Neural cell (in vitro differentiated cells): ENCODE measurements around the gene CPNE6. TPM values are rescaled to one million over a fixed set of nuclear protein-coding genes. Genes with fewer than 3 reads are reported as not detected.

Experiments
- H2AFZ ChIP-seq: fragments of 200-600, 300-800 bp; sonication (generic), shearing (Covaris generic); 2 replicates; pipeline ENCODE4 v1.6.0; 2014; ENCODE audit warnings: low read depth, mild to moderate bottlenecking, antibody characterized with exemption, low read length, moderate library complexity
- H3F3A ChIP-seq: fragments of 200-600 bp; shearing (Covaris generic); 2 replicates; pipeline ENCODE4 v1.6.1; 2016; ENCODE audit warnings: mild to moderate bottlenecking, moderate library complexity, mixed read lengths, antibody characterized with exemption, low read length; ENCODE audit not compliant: insufficient read depth, poor library complexity, severe bottlenecking
- H3K27ac ChIP-seq: fragments of 200-600, 300-800 bp; sonication (generic), shearing (Covaris generic); 2 replicates; pipeline ENCODE4 v1.5.1; 2014; ENCODE audit warnings: mild to moderate bottlenecking, low read length, moderate library complexity
- H3K27me3 ChIP-seq: fragments of 300-800, 200-600 bp; sonication (generic), shearing (Covaris generic); 2 replicates; pipeline ENCODE4 v1.6.0; 2014; ENCODE audit warnings: mild to moderate bottlenecking, low read depth, low read length, moderate library complexity; ENCODE audit not compliant: insufficient read depth
- H3K36me3 ChIP-seq: fragments of 300-800, 200-600 bp; sonication (generic), shearing (Covaris generic); 2 replicates; pipeline ENCODE4 v1.5.1; 2014; ENCODE audit warnings: mild to moderate bottlenecking, antibody characterized with exemption, low read length, moderate library complexity; ENCODE audit not compliant: insufficient read depth
- H3K4me2 ChIP-seq: fragments of 300-800, 200-600 bp; sonication (generic), shearing (Covaris generic); 2 replicates; pipeline ENCODE4 v1.6.0; 2014; ENCODE audit warnings: mild to moderate bottlenecking, low read length
- H3K4me3 ChIP-seq: fragments of 300-800, 200-600 bp; sonication (generic), shearing (Covaris generic); 2 replicates; pipeline ENCODE4 v1.5.1; 2014; ENCODE audit warnings: mild to moderate bottlenecking, low read length, moderate library complexity
- H3K79me2 ChIP-seq: fragments of 200-600 bp; shearing (Covaris generic); replicated peaks from 2 replicates; pipeline ENCODE4 v1.6.0; 2014; ENCODE audit warnings: mild to moderate bottlenecking, low read length, moderate library complexity; ENCODE audit not compliant: insufficient read depth
- H3K9ac ChIP-seq: fragments of 300-800, 200-600 bp; sonication (generic), shearing (Covaris generic); 2 replicates; pipeline ENCODE4 v1.6.1; 2016; ENCODE audit warnings: mild to moderate bottlenecking, low read length, mixed read lengths
- H3K9me2 ChIP-seq: fragments of 200-600 bp; shearing (Covaris generic); 2 replicates; pipeline ENCODE4 v1.6.1; 2016; ENCODE audit warnings: mild to moderate bottlenecking, low read length, mixed read lengths; ENCODE audit not compliant: insufficient read depth
- H3K9me3 ChIP-seq: fragments of 200-600, 300-800 bp; sonication (generic), shearing (Covaris generic); 2 replicates; pipeline ENCODE4 v1.6.1; 2016; ENCODE audit warnings: mild to moderate bottlenecking, mixed run types, low read length, moderate library complexity, mixed read lengths
- H4K20me1 ChIP-seq: fragments of 200-600 bp; shearing (Covaris generic); 2 replicates; pipeline ENCODE4 v1.6.1; 2016; ENCODE audit warnings: mild to moderate bottlenecking, mixed run types; ENCODE audit not compliant: insufficient read depth
- CTCF ChIP-seq: fragments of 450-650 bp; IDR thresholded peaks from 2 replicates; pipeline ENCODE4 v1.5.1; 2014; ENCODE audit warnings: antibody characterized with exemption, mild to moderate bottlenecking, moderate library complexity; ENCODE audit not compliant: poor library complexity, severe bottlenecking
- EP300 ChIP-seq: fragments of 450-650 bp; conservative IDR thresholded peaks from 2 replicates; pipeline ENCODE4 v1.6.1; 2014; ENCODE audit warnings: antibody characterized with exemption, mild to moderate bottlenecking, moderate library complexity; ENCODE audit not compliant: poor library complexity, severe bottlenecking
- EZH2 ChIP-seq: fragments of 200-600, 300-800 bp; shearing (Covaris generic), sonication (generic); IDR thresholded peaks from 2 replicates; pipeline ENCODE4 v1.6.1; 2014; ENCODE audit warnings: antibody characterized with exemption, low read length, borderline replicate concordance, mild to moderate bottlenecking; ENCODE audit not compliant: insufficient read depth, poor library complexity, severe bottlenecking
- MXI1 ChIP-seq: fragments of 450-650 bp; conservative IDR thresholded peaks from 2 replicates; pipeline ENCODE4 v1.6.1; 2014; ENCODE audit warnings: antibody characterized with exemption, mild to moderate bottlenecking; ENCODE audit not compliant: poor library complexity, severe bottlenecking
- POLR2AphosphoS5 ChIP-seq: IDR thresholded peaks from 2 replicates; pipeline ENCODE4 v1.6.1; 2012
- RAD21 ChIP-seq: fragments of 450-650 bp; conservative IDR thresholded peaks from 2 replicates; pipeline ENCODE4 v1.6.1; 2014; ENCODE audit warnings: antibody characterized with exemption, mild to moderate bottlenecking, moderate library complexity
- SMC3 ChIP-seq: fragments of 450-650 bp; conservative IDR thresholded peaks from 2 replicates; pipeline ENCODE4 v1.6.1; 2014; ENCODE audit warnings: antibody characterized with exemption, mild to moderate bottlenecking, moderate library complexity; ENCODE audit not compliant: poor library complexity
- TAF1 ChIP-seq: IDR thresholded peaks from 2 replicates; pipeline ENCODE4 v1.6.1; 2012; ENCODE audit warnings: low read depth
- polyA plus RNA-seq: library from polyadenylated mRNA; depleted of rRNA; stranded (reverse); fragments of >200 nt; gene quantifications from 2 replicates; pipeline ENCODE4 v1.2.3, GENCODE V29; 2014

Gene CPNE6
- polyA plus RNA-seq, 1 donor from 2014 or later, result 4.1 TPM

GRCh38 chr14:24110060-24110459 is 38.7 kb downstream of the CPNE6 start:
- Histone ChIP-seq H3F3A (no peaks in the 10 kb centered on the region), H3K27ac (no peak overlapping the region), H3K9me3 (no peaks in the 10 kb centered on the region), H3K36me3 (no peaks in the 10 kb centered on the region), H3K9me2 (no peaks in the 10 kb centered on the region), H3K4me2 (no peak overlapping the region), H3K27me3 (no peaks in the 10 kb centered on the region), H4K20me1 (no peaks in the 10 kb centered on the region), H3K4me3 (no peak overlapping the region), H2AFZ (no peak overlapping the region), H3K9ac (no peak overlapping the region), H3K79me2 (no peaks in the 10 kb centered on the region)
- TF ChIP-seq MXI1 (no peak), RAD21 (no peak)

GRCh38 chr14:24110523-24110922 is 39.2 kb downstream of the CPNE6 start:
- Histone ChIP-seq H3K9me3 (no peaks in the 10 kb centered on the region), H3F3A (no peaks in the 10 kb centered on the region), H3K9me2 (no peaks in the 10 kb centered on the region), H3K79me2 (peaks cover under 1% of the 10 kb centered on the region), H3K4me3 (no peak overlapping the region), H3K27ac (no peak overlapping the region), H3K4me2 (no peak overlapping the region), H2AFZ (no peak overlapping the region), H3K9ac (no peak overlapping the region), H3K36me3 (no peaks in the 10 kb centered on the region), H3K27me3 (no peaks in the 10 kb centered on the region), H4K20me1 (no peaks in the 10 kb centered on the region)
- TF ChIP-seq EZH2, result no peak
- no peak for TF ChIP-seq MXI1
- no peak for TF ChIP-seq POLR2AphosphoS5
- no peak for TF ChIP-seq CTCF
- TF ChIP-seq RAD21, result no peak
- no peak for TF ChIP-seq SMC3
- TF ChIP-seq TAF1, result no peak
- no peak for TF ChIP-seq EP300

GRCh38 chr14:24113379-24113800 is 42.0 kb downstream of the CPNE6 start:
- no peaks in the 10 kb centered on the region for H3K36me3 ChIP-seq
- H3K4me2 ChIP-seq, result peak overlapping the region; percentile 84
- TF ChIP-seq MXI1, result no peak
- peak overlapping the region; percentile 98 for H3K9ac ChIP-seq
- no peaks in the 10 kb centered on the region for H3K27me3 ChIP-seq
- peak overlapping the region; percentile 89 for H3K4me3 ChIP-seq
- H3K79me2 ChIP-seq, result peaks cover 10% of the 10 kb centered on the region
- H2AFZ ChIP-seq, result peak overlapping the region; percentile 99
- H3K27ac ChIP-seq, result peak overlapping the region; percentile 100
- no peaks in the 10 kb centered on the region for H4K20me1 ChIP-seq
- no peaks in the 10 kb centered on the region for H3K9me3 ChIP-seq
- H3F3A ChIP-seq, result no peaks in the 10 kb centered on the region
- H3K9me2 ChIP-seq, result no peaks in the 10 kb centered on the region
